A549 (cell line): ENCODE measurements around the gene CSTA. TPM values are rescaled to one million over a fixed set of nuclear protein-coding genes. Genes with fewer than 3 reads are reported as not detected.

ENCODE experiments used
- ATAC-seq, 2 experiments: fragments of 200-7000 bp in 1 of 2; fragments of >200 bp in 1 of 2; cut with Nextera tagmentation in 1 of 2; cut with Tn5 transposase in 1 of 2; 3 replicates each; pipeline versions ENCODE4 v1.8.0 to v1.9.1; 2018 to 2020; ENCODE audit warnings: mild to moderate bottlenecking in 1 of 2, moderate library complexity in 1 of 2
- CTCF ChIA-PET: fragments of 300-600 bp; sonication (Branson Sonifier 250); formaldehyde crosslinking; extraction: SDS; loops from one replicate; lab custom pipeline; 2021; ENCODE audit warnings: antibody characterized with exemption, inconsistent platforms; lab: Yijun Ruan, JAX
- POLR2A ChIA-PET: fragments of 350-600 bp; formaldehyde crosslinking; extraction: SDS; loops from one replicate; lab custom pipeline; 2021; ENCODE audit warnings: antibody characterized with exemption, inconsistent platforms; lab: Yijun Ruan, JAX
- DNase-seq, 2 experiments: peaks; one replicate each; pipeline versions ENCODE4 v3.0.0 to v3.0.0-alpha.2; 2011 to 2016; ENCODE audit warnings: low read depth in 1 of 2, low spot score in 1 of 2
- FAIRE-seq: peaks from 2 replicates; lab custom pipeline; 2011; peaks lifted over from hg19 to GRCh38; lab: Jason Lieb, UNC
- H3K27ac ChIP-seq, 2 experiments: fragments of >200 bp; sonication (Bioruptor Twin); formaldehyde crosslinking; 3 replicates each; pipeline ENCODE4 v1.5.1; 2016 to 2017
- H3K4me1 ChIP-seq: fragments of >200 bp; sonication (Bioruptor Twin); formaldehyde crosslinking; 3 replicates; pipeline ENCODE4 v1.6.1; 2016
- H3K4me2 ChIP-seq: fragments of >200 bp; sonication (Bioruptor Twin); formaldehyde crosslinking; 3 replicates; pipeline ENCODE4 v1.6.1; 2016
- H3K4me3 ChIP-seq: fragments of >200 bp; sonication (Bioruptor Twin); formaldehyde crosslinking; 3 replicates; pipeline ENCODE4 v1.5.1; 2016
- H3K9me3 ChIP-seq: fragments of >200 bp; sonication (Bioruptor Twin); formaldehyde crosslinking; 3 replicates; pipeline ENCODE4 v1.6.1; 2016
- ATOH8 ChIP-seq: fragments of 250-450 bp; sonication (Bioruptor Pico); IDR thresholded peaks from 2 replicates; pipeline ENCODE4 v1.5.0; 2020; ENCODE audit warnings: low read depth, mild to moderate bottlenecking, moderate library complexity
- CEBPB ChIP-seq, 2 experiments: fragments of >200 bp in 1 of 2; sonication (Bioruptor Twin) in 1 of 2; formaldehyde crosslinking in 1 of 2; IDR thresholded peaks; 2 replicates each; pipeline ENCODE4 v1.6.1; 2012 to 2016
- CHD2 ChIP-seq: fragments of 150-350 bp; IDR thresholded peaks from 2 replicates; pipeline ENCODE4 v1.6.1; 2014; ENCODE audit warnings: low read length; ENCODE audit not compliant: partially characterized antibody
- E2F6 ChIP-seq: IDR thresholded peaks from 2 replicates; pipeline ENCODE4 v1.6.1; 2012; ENCODE audit warnings: low read depth, borderline replicate concordance
- EHF ChIP-seq: fragments of 250-450 bp; sonication (Bioruptor Pico); IDR thresholded peaks from 2 replicates; pipeline ENCODE4 v1.5.0; 2020; ENCODE audit warnings: mild to moderate bottlenecking
- EHMT2 ChIP-seq: fragments of 200-600 bp; sonication (generic); IDR thresholded peaks from 2 replicates; pipeline ENCODE4 v1.6.1; 2016; ENCODE audit warnings: antibody characterized with exemption, low read depth, mild to moderate bottlenecking, moderate library complexity
- ELK1 ChIP-seq: fragments of 150-350 bp; IDR thresholded peaks from 2 replicates; pipeline ENCODE4 v1.6.1; 2014; ENCODE audit warnings: low read depth, mild to moderate bottlenecking, low read length
- ESRRA ChIP-seq: fragments of 150-350 bp; IDR thresholded peaks from 2 replicates; pipeline ENCODE4 v1.6.1; 2014; ENCODE audit warnings: mild to moderate bottlenecking, low read length, borderline replicate concordance
- FOSB ChIP-seq: fragments of 250-450 bp; sonication (Bioruptor Pico); IDR thresholded peaks from 2 replicates; pipeline ENCODE4 v1.5.0; 2020; ENCODE audit warnings: mild to moderate bottlenecking, moderate library complexity
- FOXS1 ChIP-seq: fragments of 250-450 bp; sonication (Bioruptor Pico); IDR thresholded peaks from 2 replicates; pipeline ENCODE4 v1.5.0; 2020; ENCODE audit warnings: mild to moderate bottlenecking, moderate library complexity
- GATA3 ChIP-seq: IDR thresholded peaks from 2 replicates; pipeline ENCODE4 v1.6.1; 2012; ENCODE audit warnings: borderline replicate concordance
- HOXA7 ChIP-seq: fragments of 250-450 bp; sonication (Bioruptor Pico); IDR thresholded peaks from 2 replicates; pipeline ENCODE4 v1.5.0; 2020; ENCODE audit warnings: mild to moderate bottlenecking, moderate library complexity
- KDM5A ChIP-seq: fragments of 200-600 bp; sonication (generic); IDR thresholded peaks from 2 replicates; pipeline ENCODE4 v1.6.1; 2016; ENCODE audit warnings: antibody characterized with exemption, mild to moderate bottlenecking
- MAX ChIP-seq: IDR thresholded peaks from 2 replicates; pipeline ENCODE4 v1.6.1; 2012
- NFE2L2 ChIP-seq: fragments of 150-350 bp; conservative IDR thresholded peaks from 2 replicates; pipeline ENCODE4 v1.6.1; 2014; ENCODE audit warnings: low read length
- PHF8 ChIP-seq: fragments of 200-600 bp; sonication (generic); IDR thresholded peaks from 2 replicates; pipeline ENCODE4 v1.6.1; 2016; ENCODE audit warnings: low read depth, mild to moderate bottlenecking, antibody characterized with exemption, moderate library complexity, borderline replicate concordance
- RARB ChIP-seq: fragments of 250-450 bp; sonication (Bioruptor Pico); IDR thresholded peaks from 2 replicates; pipeline ENCODE4 v1.8.0; 2021; ENCODE audit warnings: mild to moderate bottlenecking, moderate library complexity
- REST ChIP-seq: fragments of 200-600 bp; sonication (generic); IDR thresholded peaks from 2 replicates; pipeline ENCODE4 v1.6.1; 2016; ENCODE audit warnings: antibody characterized with exemption, mild to moderate bottlenecking, moderate library complexity
- RFX5 ChIP-seq: fragments of 450-650 bp; IDR thresholded peaks from 2 replicates; pipeline ENCODE4 v1.7.1; 2014; ENCODE audit warnings: antibody characterized with exemption, mild to moderate bottlenecking, moderate library complexity
- SREBF2 ChIP-seq: fragments of 450-650 bp; IDR thresholded peaks from 2 replicates; pipeline ENCODE4 v1.6.1; 2014; ENCODE audit warnings: mild to moderate bottlenecking, moderate library complexity
- ZSCAN20 ChIP-seq: fragments of 250-450 bp; sonication (Bioruptor Pico); IDR thresholded peaks from 2 replicates; pipeline ENCODE4 v1.8.0; 2022; ENCODE audit warnings: mild to moderate bottlenecking, moderate library complexity
- WGBS: methylation state at CpG from one replicate; pipeline ENCODE4 v1.1.6; 2017; ENCODE audit errors: missing lambda C conversion rate; 5-methylcytosine and 5-hydroxymethylcytosine counted together
- polyA plus RNA-seq, 4 experiments: library from polyadenylated mRNA; depleted of rRNA in 3 of 4; stranded (reverse); fragments of >200 nt; fragmentation: RNase III in 1 of 4; extraction: RNeasy Plus Mini Kit Qiagen cat#74134 plus additional on column Dnase treatment in 1 of 4; gene quantifications; 2 replicates in 3 of 4; 3 replicates in 1 of 4; pipeline ENCODE4 v1.2.3, GENCODE V29; 2011 to 2017

The CSTA gene
- polyA plus RNA-seq, 2 of the 4 experiments (the other 2 are of a cell fraction), result 0.41 to 7.8 TPM

- no peak overlapping the region for H3K27ac ChIP-seq
- no peak for TF ChIP-seq RARB (CRISPR knock-in tag)
- no peak for TF ChIP-seq KDM5A
- no peak for TF ChIP-seq GATA3
- no peak for TF ChIP-seq SREBF2
- TF ChIP-seq PHF8, result no peak
- no peak for TF ChIP-seq CHD2
- no peak for TF ChIP-seq HOXA7 (CRISPR knock-in tag)
- no peak overlapping the region for H3K4me3 ChIP-seq
- no peak for FAIRE-seq
- H3K9me3 ChIP-seq, result no peaks in the 10 kb centered on the region
- ChIA-PET POLR2A (no interaction called here), CTCF (interaction anchor here (1.3 kb wide), 1 partner anchor 10 kb away, joined by 3 read pairs; no protein-coding TSS in a partner anchor)
- 64% methylated on average over 4 of the region's 4 CpGs for WGBS
- ATAC-seq, result no peak
- no peak for DNase-seq
- H3K4me1 ChIP-seq, result no peaks in the 10 kb centered on the region
- no peak overlapping the region for H3K4me2 ChIP-seq
Measured at GRCh38 chr3:122331886-122332285, 6.8 kb downstream of the CSTA start.

GRCh38 chr3:122332551-122332950 lies 7.5 kb downstream of the CSTA start:
- POLR2A ChIA-PET, result no interaction called here
- CTCF ChIA-PET, result interaction anchor here (0.7 to 1.3 kb wide), 2 partner anchors 9 to 11 kb away, joined by 3 read pairs; no protein-coding TSS in a partner anchor
- no peak overlapping the region for H3K4me2 ChIP-seq

More at GRCh38 chr3:122332551-122332950, 7.5 kb downstream of the CSTA start:
- DNase-seq (no peak), ATAC-seq (no peak), FAIRE-seq (no peak)
- WGBS, result 70% methylated on average over 8 of the region's 8 CpGs
- H3K4me3 ChIP-seq, result no peak overlapping the region
- H3K9me3 ChIP-seq, result no peaks in the 10 kb centered on the region
- H3K4me1 ChIP-seq, result no peaks in the 10 kb centered on the region
- TF ChIP-seq SREBF2 (no peak), ATOH8 (CRISPR knock-in tag) (no peak), EHMT2 (no peak), NFE2L2 (no peak), RFX5 (no peak), FOSB (CRISPR knock-in tag) (no peak), FOXS1 (CRISPR knock-in tag) (no peak), ELK1 (no peak), ZSCAN20 (CRISPR knock-in tag) (no peak), CEBPB (IDR thresholded peaks at IDR 0.05) (no peak), E2F6 (no peak), PHF8 (no peak), MAX (no peak), EHF (CRISPR knock-in tag) (no peak), REST (no peak), ESRRA (no peak)
- no peak overlapping the region for H3K27ac ChIP-seq
